Stomach (tissue), 9 donors: Measurements from ENCODE around the gene IPPK. TPM values are rescaled to one million over a fixed set of nuclear protein-coding genes. Genes with fewer than 3 reads are reported as not detected.
A peak's percentile ranks its signal among the peaks of the same experiment; 100 is the strongest.

ENCODE experiments used
- DNase-seq, 2 donors: peaks; one replicate each; pipeline versions ENCODE4 v3.0.0 to v3.0.0-alpha.2; 2013 to 2019
- H3K27ac ChIP-seq, 5 donors: fragments of 200-600 bp in 4 of 5; sonication (generic) in 4 of 5; one replicate each; pipeline ENCODE4 v1.5.1; 2013 to 2019; ENCODE audit warnings: mild to moderate bottlenecking in 1 of 5, moderate library complexity in 1 of 5
- H3K27me3 ChIP-seq, 3 donors: fragments of 200-600 bp; sonication (generic); one replicate each; pipeline ENCODE4 v1.5.1; 2017 to 2019; ENCODE audit warnings: mixed run types in 1 of 3
- H3K36me3 ChIP-seq, 4 donors: fragments of 200-600 bp; sonication (generic); 1 replicate in 3 of 4; 2 replicates in 1 of 4; pipeline ENCODE4 v1.5.1; 2016 to 2019
- H3K4me1 ChIP-seq, 4 donors: fragments of 200-600 bp; sonication (generic); one replicate each; pipeline ENCODE4 v1.5.1; 2016 to 2019
- H3K4me3 ChIP-seq, 4 donors: fragments of 200-600 bp; sonication (generic) in 3 of 4; one replicate each; pipeline ENCODE4 v1.5.1; 2016 to 2019; ENCODE audit warnings: mild to moderate bottlenecking in 1 of 4
- H3K9me3 ChIP-seq, 4 donors: fragments of 200-600 bp; sonication (generic); one replicate each; pipeline ENCODE4 v1.5.1; 2016 to 2019
- EP300 ChIP-seq: sonication (generic); formaldehyde crosslinking; IDR thresholded peaks from one replicate; pipeline ENCODE4 v1.6.1; 2017; ENCODE audit warnings: antibody characterized with exemption
- POLR2A ChIP-seq, 4 donors: fragments of 450-650 bp; IDR thresholded peaks; one replicate each; pipeline ENCODE4 v1.6.1; 2016; ENCODE audit warnings: antibody characterized with exemption in 4 of 4, control low read depth in 2 of 4, mild to moderate bottlenecking in 1 of 4, moderate library complexity in 1 of 4
- POLR2AphosphoS5 ChIP-seq, 3 donors: sonication (generic); formaldehyde crosslinking; IDR thresholded peaks; one replicate each; pipeline ENCODE4 v1.6.1; 2016; ENCODE audit warnings: antibody characterized with exemption in 3 of 3
- WGBS, 5 donors: extraction: QIAGEN DNeasy Blood & Tissue Kit in 3 of 5; methylation state at CpG; one replicate each; pipeline versions ENCODE4 v1.1.5 to v1.1.7; 2013 to 2018; 5-methylcytosine and 5-hydroxymethylcytosine counted together
- intact Hi-C: fragments of 100-400 bp; cut with DNase I; formaldehyde crosslinking; loops from one replicate; pipeline ENCODE4 v1.15.1; 2023; ENCODE audit warnings: low total_unique reads
- polyA plus RNA-seq, 3 donors: library from polyadenylated mRNA; stranded (reverse); fragments of 200-250 nt; gene quantifications; one replicate each; pipeline ENCODE4 v1.2.3, GENCODE V29; 2013
- total RNA-seq, 5 donors: library from RNA; depleted of rRNA; stranded (reverse); fragments of >200 nt; gene quantifications; one replicate each; pipeline versions ENCODE4 v1.1.0 to v1.2.3, GENCODE V29; 2014 to 2016
- TF ChIP-seq, protein P1 (sequence below), 7 experiments: fragments of 450-650 bp in 4 of 7; fragments of 200-600 bp in 3 of 7; sonication (generic) in 3 of 7; IDR thresholded peaks; one replicate each; pipeline ENCODE4 v1.5.1; 2016 to 2019; ENCODE audit warnings: antibody characterized with exemption in 7 of 7, control low read depth in 2 of 7, mild to moderate bottlenecking in 1 of 7
- donor health status: healthy with polysubstance abuse.
- donor health status: Bipolar disorder and iron deficiency.
- donor health status: healthy.

IPPK gene
- total and polyA plus RNA-seq, 8 donors, result 1.4 to 17.1 (median 10.9) TPM

DNA sequence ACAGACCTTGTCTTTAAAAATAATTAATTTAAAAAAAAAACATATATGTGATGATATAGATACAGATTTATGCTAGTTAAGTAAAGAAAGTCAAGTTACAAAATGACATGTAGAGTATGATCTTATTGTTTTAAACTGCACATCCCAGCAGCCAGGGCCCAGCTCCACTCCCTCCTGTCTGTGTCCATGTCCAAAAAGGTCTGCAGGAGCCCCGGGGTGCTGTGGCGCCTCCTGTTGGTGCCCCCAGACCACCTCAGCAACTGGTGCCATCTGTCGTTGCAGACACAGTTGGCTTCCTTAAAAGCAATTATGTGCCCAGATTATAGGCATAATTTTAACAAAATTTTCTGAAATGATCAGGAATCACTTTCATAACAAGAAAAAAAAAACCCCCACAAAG lies 33.3 kb downstream of the IPPK start:
- intact Hi-C loops, result loop anchor here (10.0 kb wide), 1 partner anchor 292 kb away; no protein-coding TSS in a partner anchor
- no peaks in the 10 kb centered on the region for H3K9me3 ChIP-seq
- no peak overlapping the region for H3K27ac ChIP-seq
- peaks cover 0 to 13% (median 4%) of the 10 kb centered on the region in 4 donors for H3K4me1 ChIP-seq
- DNase-seq, result no peak
- TF ChIP-seq POLR2A (IDR thresholded peaks at IDR 0.05) (no peak), POLR2AphosphoS5 (IDR thresholded peaks at IDR 0.05) (no peak), EP300 (no peak)
- TF ChIP-seq, protein P1, sequence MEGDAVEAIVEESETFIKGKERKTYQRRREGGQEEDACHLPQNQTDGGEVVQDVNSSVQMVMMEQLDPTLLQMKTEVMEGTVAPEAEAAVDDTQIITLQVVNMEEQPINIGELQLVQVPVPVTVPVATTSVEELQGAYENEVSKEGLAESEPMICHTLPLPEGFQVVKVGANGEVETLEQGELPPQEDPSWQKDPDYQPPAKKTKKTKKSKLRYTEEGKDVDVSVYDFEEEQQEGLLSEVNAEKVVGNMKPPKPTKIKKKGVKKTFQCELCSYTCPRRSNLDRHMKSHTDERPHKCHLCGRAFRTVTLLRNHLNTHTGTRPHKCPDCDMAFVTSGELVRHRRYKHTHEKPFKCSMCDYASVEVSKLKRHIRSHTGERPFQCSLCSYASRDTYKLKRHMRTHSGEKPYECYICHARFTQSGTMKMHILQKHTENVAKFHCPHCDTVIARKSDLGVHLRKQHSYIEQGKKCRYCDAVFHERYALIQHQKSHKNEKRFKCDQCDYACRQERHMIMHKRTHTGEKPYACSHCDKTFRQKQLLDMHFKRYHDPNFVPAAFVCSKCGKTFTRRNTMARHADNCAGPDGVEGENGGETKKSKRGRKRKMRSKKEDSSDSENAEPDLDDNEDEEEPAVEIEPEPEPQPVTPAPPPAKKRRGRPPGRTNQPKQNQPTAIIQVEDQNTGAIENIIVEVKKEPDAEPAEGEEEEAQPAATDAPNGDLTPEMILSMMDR (IDR thresholded peaks at IDR 0.05), result no peak
- 78 to 98% (median 94%) methylated on average over 3 of the region's 3 CpGs for WGBS, 5 donors
- no peaks in the 10 kb centered on the region for H3K27me3 ChIP-seq
- H3K4me3 ChIP-seq, result no peak overlapping the region
- peaks cover 51 to 100% (median 97%) of the 10 kb centered on the region in 4 donors for H3K36me3 ChIP-seq

DNA sequence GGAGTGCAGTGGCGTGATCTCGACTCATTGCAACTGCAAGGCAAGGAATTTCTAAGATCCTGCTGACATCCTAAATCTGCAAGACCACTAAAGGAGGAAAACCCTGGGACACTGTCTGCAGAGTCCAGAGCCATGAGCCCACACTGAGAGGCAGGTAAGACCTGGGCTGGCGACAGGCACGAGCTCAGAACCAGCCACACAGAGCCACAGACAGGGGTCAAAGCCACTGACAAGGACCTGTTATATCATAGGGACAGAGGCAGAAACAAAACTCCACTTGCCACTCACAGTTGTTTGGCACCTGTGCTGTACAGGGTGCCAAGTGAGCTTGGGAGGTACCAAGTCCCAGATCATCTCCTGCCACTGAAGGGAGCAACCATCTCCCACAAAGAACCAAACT lies 34.2 kb downstream of the IPPK start:
- H3K27ac ChIP-seq, result no peak overlapping the region
- WGBS, 5 donors, result 93 to 98% (median 94%) methylated on average over 4 of the region's 4 CpGs
- peaks cover 0 to 13% (median 4%) of the 10 kb centered on the region in 4 donors for H3K4me1 ChIP-seq
- no peaks in the 10 kb centered on the region for H3K9me3 ChIP-seq
- no peaks in the 10 kb centered on the region for H3K27me3 ChIP-seq
- peak in 1 of 2 donors; percentile 2 for DNase-seq
- H3K4me3 ChIP-seq, result no peak overlapping the region
- TF ChIP-seq POLR2A (IDR thresholded peaks at IDR 0.05), result no peak
- intact Hi-C loops, result loop anchor here (10.0 kb wide), 1 partner anchor 291 kb away; no protein-coding TSS in a partner anchor
- H3K36me3 ChIP-seq, result peaks cover 43 to 96% (median 96%) of the 10 kb centered on the region in 4 donors

DNA sequence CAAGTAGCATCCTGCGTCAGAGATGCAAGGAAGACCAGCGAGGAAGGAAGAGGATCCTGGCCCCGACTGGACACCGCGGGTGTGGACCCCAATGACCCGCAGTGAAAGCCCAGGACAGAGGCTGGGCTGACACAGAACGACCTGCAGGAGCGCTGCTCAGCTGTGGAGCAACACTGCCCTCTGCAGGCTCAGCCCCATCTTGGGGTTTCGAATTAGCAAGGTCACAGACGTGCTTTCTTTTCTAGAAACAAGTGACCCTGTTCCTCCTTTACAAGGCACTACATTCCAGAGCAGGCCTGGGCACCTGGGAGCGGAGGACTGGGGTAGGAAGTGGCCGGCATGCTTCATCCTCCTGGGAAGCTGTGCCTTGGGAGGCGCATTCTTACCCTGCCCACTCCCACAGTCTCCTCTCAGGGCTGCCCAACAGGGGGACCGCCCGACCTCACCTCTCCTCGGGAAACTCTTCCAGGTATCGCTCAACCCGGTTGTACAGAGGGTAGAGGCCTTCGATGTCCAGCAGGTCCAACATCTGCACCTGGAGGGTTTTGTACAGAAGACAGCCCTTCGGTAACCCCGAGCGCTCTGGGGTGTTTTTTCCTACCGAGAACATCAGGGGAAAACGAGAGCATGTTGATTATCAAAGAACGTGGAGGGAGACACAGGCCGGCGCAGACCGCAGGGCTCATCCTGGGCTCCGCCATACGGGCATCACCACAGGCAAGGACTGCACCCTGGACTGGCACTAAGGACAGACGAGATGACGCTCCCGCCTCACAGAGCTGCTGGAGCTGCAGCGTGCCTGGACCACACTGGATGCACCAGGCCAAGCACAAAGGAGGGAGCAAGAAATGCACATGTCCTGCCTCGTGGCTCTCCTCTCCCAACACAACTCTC lies 35.0 kb downstream of the IPPK start:
- no peaks in the 10 kb centered on the region for H3K9me3 ChIP-seq
- WGBS, 5 donors, result 64 to 69% (median 67%) methylated on average over 30 to 35 of the region's 35 CpGs
- peak overlapping the region in 2 of 5 donors; percentile 20 to 39 for H3K27ac ChIP-seq
- intact Hi-C loops, result loop anchor here (5.0 to 10.0 kb wide), 2 partner anchors 290 to 498 kb away; no protein-coding TSS in a partner anchor
- TF ChIP-seq EP300 (no peak), POLR2AphosphoS5 (IDR thresholded peaks at IDR 0.05) (peak in 1 of 3 donors; percentile 74), POLR2A (IDR thresholded peaks at IDR 0.05) (no peak)
- TF ChIP-seq, protein P1 (IDR thresholded peaks at IDR 0.05), result peak in 5 of 7 experiments; percentile 80 to 91 (median 84)
- no peak overlapping the region for H3K4me3 ChIP-seq
- H3K4me1 ChIP-seq, result peaks cover 0 to 13% (median 4%) of the 10 kb centered on the region in 4 donors
- peaks cover 35 to 96% (median 94%) of the 10 kb centered on the region in 4 donors for H3K36me3 ChIP-seq
- H3K27me3 ChIP-seq, result no peaks in the 10 kb centered on the region
- peak; percentile 74 to 92 for DNase-seq

DNA sequence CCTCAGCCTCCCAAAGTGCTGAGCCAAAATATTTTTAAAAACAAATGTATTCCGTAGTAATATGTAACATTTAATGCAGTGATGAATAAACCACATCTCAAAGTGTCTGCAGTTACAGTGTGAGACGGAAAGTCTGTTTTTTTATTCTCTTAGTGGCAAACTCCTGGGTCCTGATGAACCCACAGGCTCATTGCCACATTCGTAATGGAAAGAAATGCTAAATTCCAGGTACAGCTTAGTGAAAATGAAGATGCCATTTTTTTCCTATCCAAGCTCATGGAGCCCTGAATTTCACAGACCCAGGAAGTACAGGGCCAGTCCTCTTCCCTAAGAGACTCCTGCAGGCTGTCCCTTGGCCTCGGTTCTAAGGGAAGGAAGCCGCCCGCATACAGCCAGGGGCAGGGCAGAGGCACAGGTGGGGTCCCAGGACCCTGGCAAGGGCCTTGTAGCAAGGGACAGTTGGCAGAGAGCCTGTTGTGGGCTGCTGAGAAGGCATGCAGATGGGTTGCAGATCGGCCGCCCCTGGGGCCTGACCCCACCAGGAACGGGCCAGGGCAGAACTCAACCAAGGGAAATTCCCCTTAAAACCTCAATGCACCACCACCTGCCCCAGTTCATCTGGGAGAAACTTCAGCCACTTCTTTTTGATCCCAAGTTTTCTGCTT lies 36.2 kb downstream of the IPPK start:
- H3K27ac ChIP-seq, result no peak overlapping the region
- H3K9me3 ChIP-seq, result no peaks in the 10 kb centered on the region
- peak in 1 of 2 donors; percentile 17 for DNase-seq
- H3K36me3 ChIP-seq, result peaks cover 31 to 95% (median 91%) of the 10 kb centered on the region in 4 donors
- no peak overlapping the region for H3K4me3 ChIP-seq
- intact Hi-C loops, result loop anchor here (5.0 to 10.0 kb wide), 2 partner anchors 289 to 496 kb away; no protein-coding TSS in a partner anchor
- no peaks in the 10 kb centered on the region for H3K27me3 ChIP-seq
- H3K4me1 ChIP-seq, result peaks cover 0 to 13% (median 4%) of the 10 kb centered on the region in 4 donors
- TF ChIP-seq POLR2AphosphoS5 (IDR thresholded peaks at IDR 0.05) (no peak), EP300 (no peak), POLR2A (IDR thresholded peaks at IDR 0.05) (no peak)
- TF ChIP-seq, protein P1 (IDR thresholded peaks at IDR 0.05), result no peak
- 88 to 95% (median 89%) methylated on average over 9 of the region's 9 CpGs for WGBS, 5 donors
